ENCODE measurements around the gene PEX11B. TPM values are rescaled to one million over a fixed set of nuclear protein-coding genes. Genes with fewer than 3 reads are reported as not detected.

The PEX11B gene
- polyA plus RNA-seq, 3 donors: 12.0 to 38.2 (median 37.9) TPM

- Histone ChIP-seq H3K9me3 (replicated peaks in 1 of 2; ENCODE audit: control insufficient read depth in 1 of 2, insufficient read depth in 1 of 2, low read length in 2 of 2) (no peaks in the 10 kb centered on the region), H3K36me3 (replicated peaks in 1 of 2; ENCODE audit: control insufficient read depth in 1 of 2, insufficient read depth in 2 of 2, low read length in 2 of 2) (no peaks in the 10 kb centered on the region), H3K4me1 (ENCODE audit: control insufficient read depth in 1 of 2, insufficient read depth in 2 of 2, low read length in 2 of 2) (peaks cover 0 to under 1% of the 10 kb centered on the region in 2 donors), H4K20me1 (ENCODE audit: insufficient read depth, low read length) (no peaks in the 10 kb centered on the region), H2AFZ (ENCODE audit: insufficient read depth, low read depth, low read length, poor library complexity, severe bottlenecking) (no peak overlapping the region), H3K79me2 (ENCODE audit: insufficient read depth, low read length) (no peaks in the 10 kb centered on the region), H3K27me3 (ENCODE audit: control insufficient read depth in 2 of 2, insufficient read depth in 2 of 2, low read length in 2 of 2) (no peaks in the 10 kb centered on the region), H3K27ac (ENCODE audit: low read depth in 1 of 2, low read length in 2 of 2) (no peak overlapping the region), H3K9ac (ENCODE audit: insufficient read depth, low read length, poor library complexity, severe bottlenecking) (no peak overlapping the region), H3K4me3 (replicated peaks in 1 of 3; ENCODE audit: low read depth in 2 of 3, low read length in 3 of 3) (no peak overlapping the region), H3K4me2 (replicated peaks; ENCODE audit: extremely low read depth, low read length, poor library complexity, severe bottlenecking) (no peak overlapping the region)
- no peak for TF ChIP-seq CTCF (IDR thresholded peaks at IDR 0.05)
- Mint-ChIP-seq H3K27me3 (ENCODE audit: low read depth in 3 of 3) (peaks cover under 1 to 5% (median 3%) of the 10 kb centered on the region in 3 donors), H3K4me3 (no peak overlapping the region), H3K9me3 (peaks cover 0 to 3% (median 0%) of the 10 kb centered on the region in 7 donors), H3K4me1 (peaks cover 9% of the 10 kb centered on the region), H3K36me3 (peaks cover 0 to under 1% of the 10 kb centered on the region in 2 donors), H3K27ac (no peak overlapping the region)
- intact Hi-C loops (cut with micrococcal nuclease): no loop called here
- no peak for DNase-seq
- WGBS (ENCODE audit: insufficient coverage): 98% methylated on average over 7 of the region's 7 CpGs
These were observed 40.5 kb downstream of the PEX11B start for GRCh38 chr1:145877923-145878486.

GRCh38 chr1:145874646-145875045 lies 43.9 kb downstream of the PEX11B start:
- H3K4me3 Mint-ChIP-seq: no peak overlapping the region
- H4K20me1 ChIP-seq (ENCODE audit: insufficient read depth, low read length): no peaks in the 10 kb centered on the region
- peak overlapping the region in 1 of 7 donors; percentile 3 for H3K27ac Mint-ChIP-seq
- intact Hi-C loops (cut with micrococcal nuclease): no loop called here
- no peak overlapping the region for H3K4me2 ChIP-seq (replicated peaks; ENCODE audit: extremely low read depth, low read length, poor library complexity, severe bottlenecking)
- peaks cover 23% of the 10 kb centered on the region for H3K4me1 Mint-ChIP-seq
- no peak for TF ChIP-seq CTCF (IDR thresholded peaks at IDR 0.05)
- H3K27me3 Mint-ChIP-seq (ENCODE audit: low read depth in 3 of 3): peaks cover 4 to 9% (median 6%) of the 10 kb centered on the region in 3 donors
- H3K4me1 ChIP-seq (ENCODE audit: control insufficient read depth in 1 of 2, insufficient read depth in 2 of 2, low read length in 2 of 2): peaks cover 17 to 23% of the 10 kb centered on the region in 2 donors
- no peak overlapping the region for H3K4me3 ChIP-seq (replicated peaks in 1 of 3; ENCODE audit: low read depth in 2 of 3, low read length in 3 of 3)
- H3K27ac ChIP-seq (ENCODE audit: low read depth in 1 of 2, low read length in 2 of 2): no peak overlapping the region
- H3K27me3 ChIP-seq (ENCODE audit: control insufficient read depth in 2 of 2, insufficient read depth in 2 of 2, low read length in 2 of 2): no peaks in the 10 kb centered on the region
- 63% methylated on average over 11 of the region's 12 CpGs for WGBS (ENCODE audit: insufficient coverage)
- DNase-seq: no peak
- H3K79me2 ChIP-seq (ENCODE audit: insufficient read depth, low read length): no peaks in the 10 kb centered on the region
- no peaks in the 10 kb centered on the region for H3K36me3 ChIP-seq (replicated peaks in 1 of 2; ENCODE audit: control insufficient read depth in 1 of 2, insufficient read depth in 2 of 2, low read length in 2 of 2)
- peaks cover 0 to 2% of the 10 kb centered on the region in 2 donors for H3K36me3 Mint-ChIP-seq
- H3K9me3 ChIP-seq (replicated peaks in 1 of 2; ENCODE audit: control insufficient read depth in 1 of 2, insufficient read depth in 1 of 2, low read length in 2 of 2): no peaks in the 10 kb centered on the region
- H2AFZ ChIP-seq (ENCODE audit: insufficient read depth, low read depth, low read length, poor library complexity, severe bottlenecking): no peak overlapping the region
- no peak overlapping the region for H3K9ac ChIP-seq (ENCODE audit: insufficient read depth, low read length, poor library complexity, severe bottlenecking)
- peaks cover 0 to 3% (median 0%) of the 10 kb centered on the region in 7 donors for H3K9me3 Mint-ChIP-seq

Data from CD14-positive monocyte (primary cell).